Activated T-cell treated with anti-CD3 and anti-CD28 coated beads, Interleukin-2, amount 50 U/mL, for 4 hours (primary cell): Measurements from ENCODE around the gene COPB2. TPM values are rescaled to one million over a fixed set of nuclear protein-coding genes. Genes with fewer than 3 reads are reported as not detected.

Source experiments
- ATAC-seq, 2 donors: fragments of 200-7000 bp; cut with Tn5 transposase; one replicate each; pipeline ENCODE4 v1.10.0; 2021
- DNase-seq: peaks from one replicate; pipeline ENCODE4 v3.0.0-alpha.2; 2020
- H3K27me3 Mint-ChIP-seq: one replicate; pipeline ENCODE4 v1.8.0; 2021; ENCODE audit warnings: low read depth, mixed read lengths
- H3K36me3 Mint-ChIP-seq: one replicate; pipeline ENCODE4 v1.8.0; 2022; ENCODE audit warnings: mixed read lengths; ENCODE audit not compliant: insufficient read depth
- H3K4me1 Mint-ChIP-seq: one replicate; pipeline ENCODE4 v1.8.0; 2021; ENCODE audit warnings: low read depth, mixed read lengths
- H3K4me3 Mint-ChIP-seq: one replicate; pipeline ENCODE4 v1.8.0; 2021; ENCODE audit warnings: mild to moderate bottlenecking, moderate library complexity, mixed read lengths
- H3K9me3 Mint-ChIP-seq: one replicate; pipeline ENCODE4 v1.8.0; 2021; ENCODE audit warnings: mixed read lengths
- total RNA-seq, 3 donors: library from RNA; stranded (reverse); gene quantifications; one replicate each; pipeline ENCODE4 v1.2.1, GENCODE V29; 2021

The COPB2 gene
- total RNA-seq, 3 donors from 2014 or later: 83.3 to 89.1 (median 87.2) TPM

DNA sequence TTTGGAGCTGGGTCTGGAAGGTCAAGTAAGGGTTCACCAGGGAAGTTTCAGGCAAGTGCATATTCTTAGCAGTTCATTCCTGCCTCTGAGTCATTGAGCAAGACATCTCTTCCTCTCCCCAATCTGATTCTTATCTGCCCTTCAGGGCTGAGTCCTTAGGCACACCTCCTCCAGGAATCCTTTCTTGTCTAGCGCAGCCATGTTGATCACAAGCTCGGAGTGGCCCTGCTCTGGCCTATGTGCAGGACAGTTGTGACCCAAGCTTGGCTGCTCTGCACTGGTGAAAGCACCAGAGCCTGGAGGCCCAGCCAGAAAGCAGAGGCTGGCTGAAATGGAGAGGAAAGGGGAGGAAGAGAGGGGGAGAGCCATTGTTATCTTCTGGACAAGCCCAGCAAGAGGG is 76.5 kb downstream of the COPB2 start:
- DNase-seq (no peak), ATAC-seq (no peak)
- Mint-ChIP-seq H3K4me1 (no peaks in the 10 kb centered on the region), H3K36me3 (no peaks in the 10 kb centered on the region), H3K9me3 (no peaks in the 10 kb centered on the region), H3K27me3 (peaks cover 10% of the 10 kb centered on the region), H3K4me3 (no peak overlapping the region)

DNA sequence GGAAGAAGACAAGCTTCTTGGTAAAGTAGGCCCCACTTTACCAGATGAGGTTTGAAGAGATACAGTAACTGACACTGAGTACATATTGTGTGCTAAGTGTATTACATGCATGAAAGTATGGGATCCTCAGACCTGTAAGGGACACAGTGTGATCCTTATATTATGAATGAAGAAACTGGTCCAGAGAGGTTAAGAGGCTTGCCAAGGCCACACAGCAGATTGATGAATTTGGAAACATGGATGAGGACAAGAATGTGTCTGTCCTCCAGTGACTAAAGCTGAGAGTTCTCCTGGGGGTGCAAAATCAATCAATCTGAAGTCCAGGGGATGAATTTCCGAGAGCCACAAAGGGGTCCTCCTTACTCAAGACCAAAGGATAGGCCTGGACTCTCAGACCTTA is 77.0 kb downstream of the COPB2 start:
- Mint-ChIP-seq H3K36me3 (no peaks in the 10 kb centered on the region), H3K4me3 (no peak overlapping the region), H3K9me3 (no peaks in the 10 kb centered on the region), H3K4me1 (no peaks in the 10 kb centered on the region), H3K27me3 (peaks cover 10% of the 10 kb centered on the region)
- no peak for DNase-seq
- no peak for ATAC-seq

DNA sequence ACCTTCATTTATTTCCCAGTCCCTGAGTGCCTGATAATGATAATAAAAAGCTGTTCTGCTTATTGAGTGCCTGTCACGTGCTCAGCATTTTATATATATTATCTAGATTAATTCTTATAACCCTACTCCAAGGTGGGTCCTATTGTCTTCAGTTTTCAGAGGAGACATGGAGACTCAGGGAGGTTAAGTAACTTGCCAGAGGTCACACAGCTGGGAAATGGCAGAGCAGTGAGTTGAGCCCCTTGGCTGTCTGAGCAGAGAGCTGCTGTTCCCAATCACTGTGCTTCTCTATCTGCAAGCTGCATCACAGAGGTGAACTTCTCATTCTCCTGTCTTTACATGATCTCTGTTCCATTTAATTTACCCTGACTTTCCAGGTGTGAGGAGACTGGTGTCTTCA is 77.9 kb downstream of the COPB2 start:
- Mint-ChIP-seq H3K27me3 (peaks cover 10% of the 10 kb centered on the region), H3K9me3 (no peaks in the 10 kb centered on the region)

DNA sequence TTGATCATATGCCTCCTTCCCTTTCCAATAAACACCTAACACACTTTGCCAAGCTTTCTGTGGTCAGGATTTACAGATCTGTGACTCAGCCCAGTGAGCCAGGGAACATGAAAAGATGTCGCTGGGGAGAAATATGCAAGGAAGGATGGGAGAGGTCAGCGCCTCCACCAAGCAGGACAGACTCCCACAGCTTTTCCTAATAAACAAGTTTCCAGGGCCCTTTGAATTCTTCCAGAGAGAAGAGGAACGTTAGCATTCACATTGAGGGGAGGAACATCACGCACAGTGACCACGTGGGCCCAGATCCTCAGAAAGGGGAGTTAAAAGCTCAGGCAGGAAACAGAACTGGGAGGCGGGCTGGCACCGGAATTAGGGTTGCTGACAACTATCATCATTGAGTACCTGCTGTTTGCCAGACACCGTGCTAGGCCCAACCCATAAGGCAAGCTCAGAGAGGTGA is 78.9 kb downstream of the COPB2 start:
- DNase-seq (no peak), ATAC-seq (no peak)
- peaks cover 7% of the 10 kb centered on the region for H3K27me3 Mint-ChIP-seq

More for the DNA sequence above, 77.9 kb downstream of the COPB2 start:
- DNase-seq: no peak
- Mint-ChIP-seq H3K4me1 (no peaks in the 10 kb centered on the region), H3K36me3 (no peaks in the 10 kb centered on the region), H3K4me3 (no peak overlapping the region)
- ATAC-seq: no peak

DNA sequence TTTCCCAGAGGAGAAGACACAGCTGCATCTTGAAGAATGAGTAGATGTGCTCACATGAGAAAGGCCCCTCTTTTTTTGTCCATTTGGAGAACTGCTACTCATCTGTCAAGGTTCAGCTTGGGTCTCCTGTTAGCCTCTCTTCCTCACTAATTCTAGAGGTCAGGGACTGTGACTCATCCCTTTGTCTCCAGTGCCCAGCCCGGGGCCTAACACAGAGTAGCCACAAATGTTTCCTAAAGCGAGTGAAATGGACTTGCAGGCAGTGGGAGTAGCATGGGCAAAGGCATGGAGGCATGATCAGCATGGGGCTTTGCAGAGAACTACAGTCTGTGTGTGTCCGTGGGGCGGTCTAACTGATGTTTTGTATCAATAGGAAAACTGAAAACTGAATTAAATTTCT is 79.6 kb downstream of the COPB2 start:
- ATAC-seq: no peak
- Mint-ChIP-seq H3K27me3 (peaks cover 7% of the 10 kb centered on the region), H3K4me1 (no peaks in the 10 kb centered on the region), H3K36me3 (no peaks in the 10 kb centered on the region), H3K9me3 (no peaks in the 10 kb centered on the region), H3K4me3 (no peak overlapping the region)
- DNase-seq: no peak

More for the DNA sequence above, 78.9 kb downstream of the COPB2 start:
- H3K4me1 Mint-ChIP-seq: no peaks in the 10 kb centered on the region
- no peaks in the 10 kb centered on the region for H3K9me3 Mint-ChIP-seq
- H3K4me3 Mint-ChIP-seq: no peak overlapping the region
- no peaks in the 10 kb centered on the region for H3K36me3 Mint-ChIP-seq

DNA sequence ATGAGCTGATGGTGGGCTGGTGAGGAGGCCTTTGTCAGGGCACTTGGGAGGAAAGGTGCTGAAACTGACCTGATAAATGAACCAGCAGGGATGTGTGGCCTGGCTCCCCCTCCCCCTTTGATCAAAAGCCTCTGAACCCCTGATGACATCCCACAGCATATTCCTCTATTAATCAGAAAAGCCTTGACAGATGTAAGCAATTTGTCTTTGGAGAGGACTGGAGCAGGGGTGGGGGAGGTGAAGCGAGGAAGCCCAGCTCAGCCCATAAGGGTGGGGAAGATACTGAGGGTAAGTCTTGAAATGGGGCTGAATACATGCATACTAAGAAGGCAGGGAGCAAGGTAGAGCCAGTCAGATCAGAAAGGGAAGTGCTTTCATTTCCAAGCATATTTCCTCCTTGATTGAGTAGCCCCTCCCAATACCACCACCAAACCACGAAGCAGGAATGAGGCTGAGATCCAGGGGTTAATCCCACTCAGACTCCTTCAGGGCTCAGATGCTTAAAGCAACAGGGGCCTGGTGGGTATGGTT is 80.3 kb downstream of the COPB2 start:
- Mint-ChIP-seq H3K36me3 (no peaks in the 10 kb centered on the region), H3K27me3 (peaks cover 7% of the 10 kb centered on the region), H3K4me3 (no peak overlapping the region), H3K9me3 (no peaks in the 10 kb centered on the region), H3K4me1 (no peaks in the 10 kb centered on the region)
- DNase-seq: no peak
- no peak for ATAC-seq

DNA sequence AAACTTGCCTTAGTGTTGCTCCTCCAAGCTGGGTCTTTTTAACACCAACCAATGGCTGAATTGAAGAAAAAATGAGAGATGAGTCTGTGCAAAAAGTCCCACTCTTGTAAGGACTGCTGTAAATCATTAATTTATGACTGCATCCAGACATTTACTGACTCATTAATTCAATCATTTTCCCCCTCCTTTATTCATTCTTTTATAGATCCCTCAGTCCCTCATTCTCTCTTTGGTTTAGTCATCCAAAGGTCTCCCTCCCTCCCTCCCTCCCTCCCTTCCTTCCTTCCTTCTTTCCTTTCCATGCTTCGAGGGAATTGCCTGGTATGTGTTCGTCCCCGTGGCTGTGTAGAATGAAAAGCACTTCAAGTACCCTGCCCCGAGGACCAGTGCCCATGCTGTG is 80.9 kb downstream of the COPB2 start:
- Mint-ChIP-seq H3K4me1 (no peaks in the 10 kb centered on the region), H3K4me3 (no peak overlapping the region), H3K27me3 (peaks cover 2% of the 10 kb centered on the region), H3K9me3 (no peaks in the 10 kb centered on the region), H3K36me3 (no peaks in the 10 kb centered on the region)
- no peak for ATAC-seq
- no peak for DNase-seq

DNA sequence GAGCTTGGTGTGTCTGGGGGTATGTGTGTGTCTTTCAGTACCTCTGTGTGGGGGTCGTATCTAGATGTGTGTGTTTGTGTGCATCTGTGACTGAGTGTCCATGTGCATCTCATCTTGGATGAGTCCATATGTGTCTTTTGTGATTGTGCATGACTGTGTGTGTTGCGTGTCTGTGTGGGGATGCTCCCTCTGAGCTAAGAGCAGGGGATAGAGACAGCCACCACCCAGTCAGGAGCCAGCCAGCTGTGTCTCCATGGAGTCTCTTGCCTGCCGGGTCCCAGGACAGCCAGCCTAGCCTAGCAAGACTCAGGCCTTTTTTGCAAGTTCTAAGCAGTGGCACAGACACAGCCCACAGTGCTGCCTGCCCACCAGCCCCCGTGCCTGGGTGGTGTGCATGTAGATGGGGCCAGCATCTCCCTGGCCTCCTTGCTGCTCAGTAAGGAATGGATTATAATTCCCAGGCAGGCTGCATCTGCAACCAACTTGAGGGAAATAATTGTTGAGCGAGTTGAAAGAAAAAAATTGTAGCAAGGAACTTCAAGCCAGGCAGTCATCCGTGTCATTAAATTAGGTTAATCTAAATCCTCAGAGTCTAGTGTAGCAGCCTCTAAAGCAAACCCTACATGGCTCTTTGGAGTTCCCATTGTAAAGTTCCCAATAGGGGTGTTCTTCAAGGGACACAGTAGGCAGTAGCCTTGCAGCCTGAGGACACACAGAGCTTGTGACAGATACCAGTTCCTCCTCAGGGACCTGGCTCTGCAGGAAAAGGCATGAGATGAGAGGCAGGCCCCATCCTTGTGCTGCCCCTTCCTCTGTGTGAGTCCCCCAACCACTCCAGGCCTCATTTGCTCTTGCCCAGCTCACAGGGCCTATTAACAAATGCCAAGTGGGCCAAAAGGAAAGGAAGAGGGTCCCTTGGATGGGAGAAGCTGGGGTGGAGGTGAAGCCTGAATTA is 81.6 kb downstream of the COPB2 start:
- H3K4me1 Mint-ChIP-seq: no peaks in the 10 kb centered on the region
- ATAC-seq: no peak
- DNase-seq: no peak
- no peaks in the 10 kb centered on the region for H3K9me3 Mint-ChIP-seq
- H3K36me3 Mint-ChIP-seq: no peaks in the 10 kb centered on the region
- H3K4me3 Mint-ChIP-seq: no peak overlapping the region
- no peaks in the 10 kb centered on the region for H3K27me3 Mint-ChIP-seq

Other genes with a start within 250 kb of the COPB2 start
- 10 to 100 TPM; 59.4 to 77.6 (median 72.2) TPM for gene MRPS22, start 45.6 kb downstream of the COPB2 start, total RNA-seq
- not detected for gene RBP2, start 86.9 kb upstream of the COPB2 start, total RNA-seq
- under 1 TPM in 1 of 3 donors, not detected in 2; 0.63 TPM for gene RBP1, start 150.1 kb upstream of the COPB2 start, total RNA-seq